Smooth muscle cell (in vitro differentiated cells): Measurements from ENCODE around the gene VASH2. TPM values are rescaled to one million over a fixed set of nuclear protein-coding genes. Genes with fewer than 3 reads are reported as not detected.

ENCODE experiments used
- DNase-seq: peaks from one replicate; lab custom pipeline; 2025; ENCODE audit not compliant: unreplicated experiment; lab: John Stamatoyannopoulos, UW
- H2AFZ ChIP-seq: fragments of 200-600 bp; sonication (generic); 2 replicates; pipeline ENCODE4 v1.6.0; 2016; ENCODE audit warnings: antibody characterized with exemption, low read depth, mild to moderate bottlenecking
- H3F3A ChIP-seq: fragments of 200-600 bp; sonication (generic); 2 replicates; pipeline ENCODE4 v1.6.0; 2017; ENCODE audit warnings: antibody characterized with exemption, low read depth
- H3K27ac ChIP-seq: fragments of 200-600 bp; sonication (generic); 2 replicates; pipeline ENCODE4 v1.5.1; 2016; ENCODE audit warnings: low read depth, mild to moderate bottlenecking
- H3K27me3 ChIP-seq: fragments of 200-600 bp; sonication (generic); 2 replicates; pipeline ENCODE4 v1.6.1; 2016; ENCODE audit warnings: low read depth, mild to moderate bottlenecking
- H3K36me3 ChIP-seq: fragments of 200-600 bp; sonication (generic); 2 replicates; pipeline ENCODE4 v1.5.1; 2016; ENCODE audit warnings: low read depth
- H3K4me1 ChIP-seq: fragments of 200-600 bp; sonication (generic); 2 replicates; pipeline ENCODE4 v1.5.1; 2016; ENCODE audit warnings: low read depth
- H3K4me2 ChIP-seq: fragments of 200-600 bp; sonication (generic); 2 replicates; pipeline ENCODE4 v1.6.0; 2016; ENCODE audit warnings: mild to moderate bottlenecking
- H3K4me3 ChIP-seq: fragments of 200-600 bp; sonication (generic); 2 replicates; pipeline ENCODE4 v1.5.1; 2016; ENCODE audit warnings: mild to moderate bottlenecking
- H3K79me2 ChIP-seq: fragments of 200-600 bp; sonication (generic); 2 replicates; pipeline ENCODE4 v1.6.0; 2016; ENCODE audit warnings: low read depth, mild to moderate bottlenecking
- H3K9ac ChIP-seq: fragments of 200-600 bp; sonication (generic); 2 replicates; pipeline ENCODE4 v1.6.0; 2016; ENCODE audit warnings: low read depth
- H3K9me3 ChIP-seq: fragments of 200-600 bp; sonication (generic); replicated peaks from 2 replicates; pipeline ENCODE4 v1.5.1; 2016; ENCODE audit warnings: low read depth
- H4K20me1 ChIP-seq: fragments of 200-600 bp; sonication (generic); 2 replicates; pipeline ENCODE4 v1.6.0; 2016; ENCODE audit warnings: low read depth
- CTCF ChIP-seq: fragments of 200-600 bp; sonication (generic); IDR thresholded peaks from 2 replicates; pipeline ENCODE4 v1.5.1; 2017; ENCODE audit warnings: borderline replicate concordance, mild to moderate bottlenecking, antibody characterized with exemption; ENCODE audit not compliant: insufficient read depth, poor library complexity, severe bottlenecking
- WGBS: methylation state at CpG from one replicate; pipeline ENCODE4 v1.1.7; 2016; ENCODE audit warnings: low lambda C conversion rate; 5-methylcytosine and 5-hydroxymethylcytosine counted together
- polyA plus RNA-seq: library from polyadenylated mRNA; unstranded; fragments of >200 nt; fragmentation: Nextera tagmentation; extraction: Ambion mirVana; gene quantifications from 2 replicates; pipeline ENCODE4 v1.2.1, GENCODE V29; 2016
- total RNA-seq: library from RNA; depleted of rRNA; stranded (reverse); fragments of >200 nt; gene quantifications from 2 replicates; pipeline ENCODE4 v1.2.3, GENCODE V29; 2014

Gene VASH2
- total and polyA plus RNA-seq, 2 experiments from 2014 or later = 6.9 to 16.0 TPM

GRCh38 chr1:213035573-213035972 is 85.2 kb downstream of the VASH2 start:
- TF ChIP-seq CTCF = no peak
- no peaks in the 10 kb centered on the region for H3K36me3 ChIP-seq
- no peak overlapping the region for H3K9ac ChIP-seq
- H4K20me1 ChIP-seq = no peaks in the 10 kb centered on the region
- H3K4me1 ChIP-seq = no peaks in the 10 kb centered on the region
- 90% methylated on average over 2 of the region's 2 CpGs for WGBS
- no peak for DNase-seq
- H3F3A ChIP-seq = no peaks in the 10 kb centered on the region
- no peak overlapping the region for H2AFZ ChIP-seq
- H3K4me3 ChIP-seq = no peak overlapping the region
- no peak overlapping the region for H3K27ac ChIP-seq
- H3K4me2 ChIP-seq = no peak overlapping the region
- no peaks in the 10 kb centered on the region for H3K9me3 ChIP-seq
- no peaks in the 10 kb centered on the region for H3K27me3 ChIP-seq
- H3K79me2 ChIP-seq = no peaks in the 10 kb centered on the region

Other genes starting within 250 kb of the VASH2 start
- gene NSL1, start 158.8 kb upstream of the VASH2 start, total RNA-seq = 34.5 and 37.3 TPM in 2 replicates
- gene NSL1, start 158.8 kb upstream of the VASH2 start, polyA plus RNA-seq = 28.5 and 30.9 TPM in 2 replicates
- gene TATDN3, start 158.6 kb upstream of the VASH2 start, total RNA-seq = 24.6 and 46.7 TPM in 2 replicates
- gene TATDN3, start 158.6 kb upstream of the VASH2 start, polyA plus RNA-seq = 13.0 and 14.3 TPM in 2 replicates
- not detected in 2 replicates for gene SPATA45, start 102.9 kb upstream of the VASH2 start, total RNA-seq
- 0.58 and 1.2 TPM in 2 replicates for gene SPATA45, start 102.9 kb upstream of the VASH2 start, polyA plus RNA-seq
- gene FLVCR1, start 92.3 kb upstream of the VASH2 start, total RNA-seq = 4.4 and 5.5 TPM in 2 replicates
- gene FLVCR1, start 92.3 kb upstream of the VASH2 start, polyA plus RNA-seq = 3.9 and 4.0 TPM in 2 replicates
- gene ANGEL2, start 65.3 kb downstream of the VASH2 start, total RNA-seq = 29.7 and 34.7 TPM in 2 replicates
- gene ANGEL2, start 65.3 kb downstream of the VASH2 start, polyA plus RNA-seq = 13.1 and 14.9 TPM in 2 replicates
- 30.8 and 35.9 TPM in 2 replicates for gene RPS6KC1, start 100.7 kb downstream of the VASH2 start, total RNA-seq
- 17.6 and 18.7 TPM in 2 replicates for gene RPS6KC1, start 100.7 kb downstream of the VASH2 start, polyA plus RNA-seq